ENCODE data around the gene MCM3AP. TPM values are rescaled to one million over a fixed set of nuclear protein-coding genes. Genes with fewer than 3 reads are reported as not detected.

Gene MCM3AP
- total RNA-seq, 1 donor from 2014 or later: 92.2 TPM

DNA sequence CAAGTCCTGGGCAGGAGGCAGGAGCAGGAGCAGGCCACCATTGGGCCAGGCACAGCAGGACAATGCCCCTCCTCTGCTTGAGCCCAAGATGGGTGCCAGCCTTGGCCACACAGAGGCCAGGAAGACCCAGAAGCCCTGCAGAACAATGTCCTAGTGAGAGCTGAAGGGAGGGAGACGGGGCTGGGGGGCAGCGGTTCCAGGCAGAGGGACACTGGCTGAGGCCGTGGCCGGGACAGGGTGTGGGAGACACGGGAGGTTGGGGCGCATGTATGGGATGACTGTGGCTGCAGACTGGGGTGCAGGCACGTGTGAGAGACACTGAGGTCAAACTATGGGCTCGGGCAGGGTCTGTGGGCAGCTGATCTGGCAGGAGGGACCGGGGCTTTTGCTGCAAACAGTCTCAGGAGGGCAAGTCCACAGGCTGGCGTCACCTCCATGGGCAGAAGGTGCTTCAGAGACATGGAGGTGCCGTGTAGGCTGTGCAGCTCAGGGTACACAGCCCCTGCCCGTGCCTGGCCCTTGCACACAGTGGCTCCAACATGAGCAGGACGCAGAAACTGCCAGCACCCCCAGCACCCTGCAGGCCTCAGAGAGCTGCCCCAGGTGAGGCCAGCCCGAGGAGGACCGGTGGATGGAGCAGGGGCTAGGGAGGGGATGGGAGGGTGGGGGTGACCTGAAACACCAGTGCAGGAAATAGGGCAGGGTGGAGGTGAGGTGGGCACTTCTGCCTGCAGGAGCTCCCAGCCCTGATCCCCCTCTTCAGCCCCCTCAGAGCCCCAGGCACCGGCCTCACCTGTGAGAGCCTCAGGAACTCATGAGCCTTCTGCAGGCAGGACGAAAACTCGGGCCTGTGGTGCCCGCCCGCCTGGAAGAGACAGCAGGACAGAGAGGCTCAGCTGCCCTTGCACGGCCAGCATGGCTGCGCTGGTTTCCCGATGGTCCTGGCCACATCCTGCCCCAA is 76.4 kb downstream of the MCM3AP start:
- intact Hi-C loops (cut with DNase I): no loop called here
- DNase-seq: peak; percentile 56
- Histone ChIP-seq H3K27me3 (no peaks in the 10 kb centered on the region), H3K27ac (no peak overlapping the region), H3K36me3 (peaks cover 88% of the 10 kb centered on the region), H3K9me3 (no peaks in the 10 kb centered on the region), H3K4me1 (no peaks in the 10 kb centered on the region), H3K4me3 (no peak overlapping the region)
- ATAC-seq: no peak
- TF ChIP-seq CTCF (IDR thresholded peaks at IDR 0.05): no peak

DNA sequence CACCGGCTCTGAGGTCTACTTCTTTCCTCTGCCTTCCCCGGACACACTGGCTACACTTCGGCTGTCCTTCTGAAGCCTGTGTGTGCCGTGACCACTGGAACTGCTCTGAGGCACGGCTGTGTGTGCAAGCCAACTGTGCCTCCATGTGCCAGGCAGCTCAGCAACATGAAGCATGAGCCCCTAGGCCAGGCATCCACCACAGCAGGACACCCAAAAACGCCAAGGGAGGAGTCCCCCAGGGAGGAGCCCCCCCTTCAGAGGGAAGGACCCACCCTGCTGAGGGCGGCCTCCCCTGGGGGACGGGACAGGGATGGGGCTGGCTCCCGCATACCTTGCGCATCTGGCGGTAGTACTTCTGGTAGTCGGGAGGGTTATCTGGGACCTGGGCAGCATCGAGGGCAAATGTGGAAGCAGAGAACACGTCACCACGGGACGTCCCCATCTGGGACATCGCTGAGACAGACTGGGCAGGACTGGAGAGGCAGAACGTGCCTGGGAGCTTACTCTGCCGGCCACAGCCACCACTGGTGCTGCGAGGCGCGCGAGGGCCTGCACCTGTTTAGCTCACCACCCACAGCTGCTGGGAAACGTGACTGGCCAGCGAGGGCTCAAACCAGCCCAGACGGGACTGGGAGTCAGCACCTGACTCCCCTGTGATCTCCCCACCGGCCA is 77.4 kb downstream of the MCM3AP start:
- DNase-seq: peak; percentile 56
- no peak overlapping the region for H3K27ac ChIP-seq
- no peaks in the 10 kb centered on the region for H3K4me1 ChIP-seq
- no peak for TF ChIP-seq CTCF (IDR thresholded peaks at IDR 0.05)
- H3K36me3 ChIP-seq: peaks cover 86% of the 10 kb centered on the region
- intact Hi-C loops (cut with DNase I): no loop called here
- H3K27me3 ChIP-seq: no peaks in the 10 kb centered on the region
- no peak overlapping the region for H3K4me3 ChIP-seq
- ATAC-seq: no peak
- no peaks in the 10 kb centered on the region for H3K9me3 ChIP-seq

DNA sequence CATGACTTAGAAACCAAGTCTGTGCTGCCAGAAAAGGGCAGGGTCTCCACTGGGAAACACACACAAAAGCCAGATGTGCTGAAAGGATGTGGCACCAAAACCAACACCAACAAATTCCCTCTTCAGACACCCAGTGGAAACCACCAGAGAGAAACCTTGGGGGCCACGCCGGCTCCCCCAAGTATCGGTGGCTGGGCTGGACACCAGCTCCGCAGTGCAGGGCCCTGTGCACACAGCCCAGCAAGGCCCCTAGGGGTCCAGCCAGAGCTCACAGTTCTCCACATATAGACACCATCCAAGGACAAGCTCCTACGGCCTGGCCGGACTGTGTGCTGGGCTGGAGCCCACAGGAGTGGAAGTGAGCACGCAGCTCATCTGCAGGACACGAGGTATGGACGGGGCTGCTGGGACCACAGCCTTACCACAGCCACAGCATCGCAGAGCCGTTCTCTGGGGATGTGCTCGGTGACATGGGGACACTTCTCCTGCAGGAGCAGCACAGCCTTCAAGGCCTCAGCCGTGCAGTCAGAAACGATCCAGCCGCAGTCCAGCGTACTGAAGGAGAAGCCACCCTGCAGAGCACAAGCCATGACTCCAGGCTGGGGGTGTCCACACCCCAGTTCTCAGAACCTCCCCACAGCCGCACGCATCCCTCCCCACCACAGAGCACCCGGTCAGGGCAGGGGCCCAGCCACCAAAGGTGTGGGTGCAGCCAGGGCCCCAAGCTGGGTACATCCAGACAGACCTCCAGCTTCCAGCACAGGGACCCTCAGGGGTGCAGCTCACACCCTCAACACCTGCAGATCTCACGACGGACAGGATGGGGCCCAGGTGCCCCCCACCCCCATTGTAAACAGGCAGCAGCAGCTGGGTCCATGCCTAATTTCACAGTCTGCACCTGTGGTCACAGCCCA is 78.1 kb downstream of the MCM3AP start:
- H3K9me3 ChIP-seq: no peaks in the 10 kb centered on the region
- no peaks in the 10 kb centered on the region for H3K4me1 ChIP-seq
- H3K4me3 ChIP-seq: no peak overlapping the region
- ATAC-seq (no peak), DNase-seq (peak; percentile 50)
- no peak overlapping the region for H3K27ac ChIP-seq
- no peaks in the 10 kb centered on the region for H3K27me3 ChIP-seq
- TF ChIP-seq CTCF (IDR thresholded peaks at IDR 0.05): no peak
- peaks cover 86% of the 10 kb centered on the region for H3K36me3 ChIP-seq
- intact Hi-C loops (cut with DNase I): no loop called here

- intact Hi-C loops (cut with DNase I): no loop called here
- H3K4me1 ChIP-seq: no peaks in the 10 kb centered on the region
- peaks cover 79% of the 10 kb centered on the region for H3K36me3 ChIP-seq
- DNase-seq (peak; percentile 62), ATAC-seq (peak; percentile 10)
- no peak for TF ChIP-seq CTCF (IDR thresholded peaks at IDR 0.05)
- H3K27me3 ChIP-seq: no peaks in the 10 kb centered on the region
- H3K9me3 ChIP-seq: no peaks in the 10 kb centered on the region
- no peak overlapping the region for H3K4me3 ChIP-seq
- H3K27ac ChIP-seq: no peak overlapping the region
Measured at GRCh38 chr21:46206163-46207005, 79.0 kb downstream of the MCM3AP start.

All from upper lobe of right lung (tissue), 1 donor.